Activated B cell treated with CpG ODN at 0.5 μM for 24 hours (primary cell): ENCODE results near the gene GDPD4. TPM values are rescaled to one million over a fixed set of nuclear protein-coding genes. Genes with fewer than 3 reads are reported as not detected.

Experiments
- ATAC-seq: fragments of 200-7000 bp; cut with Tn5 transposase; one replicate; pipeline ENCODE4 v1.10.0; 2021; ENCODE audit warnings: low read depth, mild to moderate bottlenecking, moderate library complexity
- CTCF ChIA-PET: fragments of 350-600 bp; sonication (Branson Sonifier 250); formaldehyde crosslinking; loops from one replicate; lab custom pipeline; 2021; ENCODE audit warnings: antibody characterized with exemption; lab: Charles Lee
- POLR2A ChIA-PET: fragments of 350-600 bp; sonication (Branson Sonifier 250); formaldehyde crosslinking; loops from one replicate; lab custom pipeline; 2021; ENCODE audit warnings: antibody characterized with exemption; lab: Charles Lee
- DNase-seq: peaks from one replicate; pipeline ENCODE4 v3.0.0; 2022
- H3K27ac Mint-ChIP-seq: one replicate; pipeline ENCODE4 v1.8.0; 2020; ENCODE audit warnings: mixed read lengths
- H3K27me3 Mint-ChIP-seq: one replicate; pipeline ENCODE4 v1.8.0; 2021; ENCODE audit warnings: mixed read lengths
- H3K36me3 Mint-ChIP-seq: one replicate; pipeline ENCODE4 v1.8.0; 2021; ENCODE audit warnings: low read depth, mixed read lengths
- H3K4me1 Mint-ChIP-seq: one replicate; pipeline ENCODE4 v1.8.0; 2021; ENCODE audit warnings: mixed read lengths
- H3K4me3 Mint-ChIP-seq: one replicate; pipeline ENCODE4 v1.8.0; 2020; ENCODE audit warnings: mild to moderate bottlenecking, mixed read lengths
- H3K9me3 Mint-ChIP-seq: one replicate; pipeline ENCODE4 v1.8.0; 2020; ENCODE audit warnings: mixed read lengths
- intact Hi-C: fragments of 100-400 bp; cut with micrococcal nuclease; formaldehyde crosslinking; loops from one replicate; pipeline ENCODE4 v1.15.1; 2024
- total RNA-seq: library from RNA; stranded (reverse); gene quantifications from 2 replicates; pipeline ENCODE4 v1.2.3, GENCODE V29; 2022
- TF ChIP-seq, protein P1 (sequence below): fragments of 200-600 bp; IDR thresholded peaks from one replicate; pipeline ENCODE4 v1.8.0; 2022; ENCODE audit warnings: antibody characterized with exemption, mild to moderate bottlenecking

GDPD4 gene
- total RNA-seq, 1 donor from 2014 or later, result not detected

- H3K36me3 Mint-ChIP-seq, result peaks cover 3% of the 10 kb centered on the region
- H3K4me1 Mint-ChIP-seq, result no peaks in the 10 kb centered on the region
- H3K4me3 Mint-ChIP-seq, result no peak overlapping the region
- H3K9me3 Mint-ChIP-seq, result peaks cover 11% of the 10 kb centered on the region
- CTCF ChIA-PET, result no interaction called here
- intact Hi-C loops, result no loop called here
- H3K27ac Mint-ChIP-seq, result no peak overlapping the region
- DNase-seq (no peak), ATAC-seq (no peak)
- peaks cover 13% of the 10 kb centered on the region for H3K27me3 Mint-ChIP-seq
- TF ChIP-seq, protein P1, sequence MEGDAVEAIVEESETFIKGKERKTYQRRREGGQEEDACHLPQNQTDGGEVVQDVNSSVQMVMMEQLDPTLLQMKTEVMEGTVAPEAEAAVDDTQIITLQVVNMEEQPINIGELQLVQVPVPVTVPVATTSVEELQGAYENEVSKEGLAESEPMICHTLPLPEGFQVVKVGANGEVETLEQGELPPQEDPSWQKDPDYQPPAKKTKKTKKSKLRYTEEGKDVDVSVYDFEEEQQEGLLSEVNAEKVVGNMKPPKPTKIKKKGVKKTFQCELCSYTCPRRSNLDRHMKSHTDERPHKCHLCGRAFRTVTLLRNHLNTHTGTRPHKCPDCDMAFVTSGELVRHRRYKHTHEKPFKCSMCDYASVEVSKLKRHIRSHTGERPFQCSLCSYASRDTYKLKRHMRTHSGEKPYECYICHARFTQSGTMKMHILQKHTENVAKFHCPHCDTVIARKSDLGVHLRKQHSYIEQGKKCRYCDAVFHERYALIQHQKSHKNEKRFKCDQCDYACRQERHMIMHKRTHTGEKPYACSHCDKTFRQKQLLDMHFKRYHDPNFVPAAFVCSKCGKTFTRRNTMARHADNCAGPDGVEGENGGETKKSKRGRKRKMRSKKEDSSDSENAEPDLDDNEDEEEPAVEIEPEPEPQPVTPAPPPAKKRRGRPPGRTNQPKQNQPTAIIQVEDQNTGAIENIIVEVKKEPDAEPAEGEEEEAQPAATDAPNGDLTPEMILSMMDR, result no peak
- POLR2A ChIA-PET, result no interaction called here
Measured at GRCh38 chr11:77266766-77267165, 34.7 kb downstream of the GDPD4 start.

DNA sequence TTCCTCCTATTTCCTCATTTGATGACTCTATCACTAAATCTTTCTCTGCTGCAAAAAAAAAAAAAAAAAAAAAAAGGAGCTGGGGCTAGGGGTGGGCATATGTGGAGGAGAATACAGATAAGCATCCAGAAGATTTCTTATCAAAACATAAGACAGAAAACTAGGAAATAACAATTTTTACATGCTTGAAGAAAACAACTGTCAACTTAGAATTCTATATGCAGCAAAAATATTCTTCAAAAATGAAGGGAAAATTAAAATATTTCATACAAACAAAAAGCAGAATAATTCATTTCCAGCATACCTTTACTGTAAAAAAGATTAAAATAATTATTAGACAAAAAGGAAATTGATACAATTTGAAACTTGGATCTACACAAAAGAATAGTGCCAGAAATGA lies 38.7 kb downstream of the GDPD4 start:
- Mint-ChIP-seq H3K36me3 (peaks cover 3% of the 10 kb centered on the region), H3K4me1 (no peaks in the 10 kb centered on the region), H3K27ac (no peak overlapping the region), H3K9me3 (peaks cover 14% of the 10 kb centered on the region), H3K4me3 (no peak overlapping the region), H3K27me3 (peaks cover 20% of the 10 kb centered on the region)
- ATAC-seq (no peak), DNase-seq (no peak)
- CTCF ChIA-PET, result no interaction called here
- TF ChIP-seq, protein P1, result no peak
- intact Hi-C loops, result no loop called here
- POLR2A ChIA-PET, result no interaction called here

- peaks cover 14% of the 10 kb centered on the region for H3K9me3 Mint-ChIP-seq
- no peak overlapping the region for H3K4me3 Mint-ChIP-seq
- no peak for ATAC-seq
- peaks cover 31% of the 10 kb centered on the region for H3K27me3 Mint-ChIP-seq
- no peak for DNase-seq
- ChIA-PET CTCF (no interaction called here), POLR2A (no interaction called here)
- peaks cover 3% of the 10 kb centered on the region for H3K36me3 Mint-ChIP-seq
- no peaks in the 10 kb centered on the region for H3K4me1 Mint-ChIP-seq
- intact Hi-C loops, result no loop called here
- no peak overlapping the region for H3K27ac Mint-ChIP-seq
- TF ChIP-seq, protein P1, result no peak
Measured at GRCh38 chr11:77259641-77260040, 41.8 kb downstream of the GDPD4 start.

DNA sequence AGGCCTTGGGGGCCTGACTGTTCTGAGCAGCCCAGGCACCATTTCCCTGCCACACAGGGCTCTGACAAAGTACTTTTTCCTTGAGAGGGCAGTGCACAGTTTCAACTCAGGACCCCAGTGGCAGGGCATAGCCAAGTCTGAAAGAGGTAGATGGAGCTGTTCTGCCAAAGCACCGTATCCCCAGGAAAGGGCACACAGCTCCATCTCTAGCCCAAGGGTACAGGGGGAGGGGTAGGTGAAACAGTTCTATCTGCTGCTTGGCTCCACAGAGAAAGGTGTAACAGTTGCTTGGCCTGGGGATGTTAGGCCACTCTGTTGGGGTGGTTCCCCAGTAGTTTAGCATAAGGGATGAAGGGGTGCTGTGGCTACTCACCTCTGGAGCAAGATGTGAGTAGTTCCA lies 47.8 kb downstream of the GDPD4 start:
- TF ChIP-seq, protein P1, result no peak
- no peak for DNase-seq
- ChIA-PET CTCF (no interaction called here), POLR2A (no interaction called here)
- Mint-ChIP-seq H3K27me3 (peaks cover 25% of the 10 kb centered on the region), H3K36me3 (no peaks in the 10 kb centered on the region), H3K9me3 (peaks cover 8% of the 10 kb centered on the region), H3K4me1 (no peaks in the 10 kb centered on the region), H3K4me3 (no peak overlapping the region), H3K27ac (no peak overlapping the region)
- intact Hi-C loops, result no loop called here
- ATAC-seq, result no peak

DNA sequence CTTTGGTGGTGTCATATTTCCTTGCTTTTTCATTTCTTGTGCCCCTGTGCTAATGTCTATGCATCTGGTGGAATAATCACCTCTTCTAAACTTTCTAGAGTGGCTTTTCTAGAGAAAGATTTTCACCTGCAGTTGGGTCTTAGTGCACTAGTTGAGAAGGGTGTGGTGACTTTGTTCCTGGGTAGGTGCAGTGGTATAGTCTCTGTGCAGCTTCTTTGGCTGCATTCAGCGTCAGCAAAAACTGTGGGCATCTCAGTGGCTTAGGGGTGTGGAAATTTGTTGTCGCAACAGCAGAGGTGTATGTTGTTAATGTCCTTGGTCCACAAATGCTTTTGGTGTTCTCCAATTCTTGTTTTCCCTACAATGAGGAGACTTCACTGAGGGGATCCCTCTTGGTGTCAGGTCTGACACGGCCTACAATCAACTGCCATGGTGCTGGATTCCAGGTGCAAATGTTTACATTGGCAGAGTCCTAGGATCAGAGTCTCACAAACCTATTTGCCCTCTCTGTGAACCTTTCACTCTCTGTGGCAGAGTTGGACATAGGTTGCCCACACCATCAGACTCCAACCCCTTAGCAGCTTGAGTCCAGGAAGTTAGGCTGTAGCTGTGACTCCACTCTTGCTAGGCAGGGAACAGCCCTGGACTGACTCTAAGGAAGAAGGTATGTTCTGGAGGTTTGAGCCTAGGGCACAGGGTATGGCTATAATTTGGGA lies 48.8 kb downstream of the GDPD4 start:
- no peaks in the 10 kb centered on the region for H3K4me1 Mint-ChIP-seq

More for the DNA sequence above, 48.8 kb downstream of the GDPD4 start:
- ATAC-seq (no peak), DNase-seq (no peak)
- no peak overlapping the region for H3K4me3 Mint-ChIP-seq
- TF ChIP-seq, protein P1, result no peak
- peaks cover 19% of the 10 kb centered on the region for H3K27me3 Mint-ChIP-seq
- no peak overlapping the region for H3K27ac Mint-ChIP-seq
- ChIA-PET CTCF (no interaction called here), POLR2A (no interaction called here)
- peaks cover 8% of the 10 kb centered on the region for H3K9me3 Mint-ChIP-seq
- H3K36me3 Mint-ChIP-seq, result no peaks in the 10 kb centered on the region
- intact Hi-C loops, result no loop called here
